ENCODE data around the gene TSPAN9.

The TSPAN9 gene

GRCh38 chr12:3041558-3042164 lies 35.5 kb upstream of the TSPAN9 start:
- peak overlapping the region; percentile 18 to 69 (median 54); a peak in 18 of 22 replicates for H3K27ac ChIP-seq
- H3K9ac ChIP-seq: peak overlapping the region in 9 of 11 experiments; percentile 19 to 61 (median 52); a peak in 15 of 22 replicates
- no peaks in the 10 kb centered on the region for H3K27me3 ChIP-seq
- H3K4me1 ChIP-seq: peaks cover 18 to 97% (median 94%) of the 10 kb centered on the region in 10 experiments
- no peaks in the 10 kb centered on the region for H3K9me3 ChIP-seq (replicated peaks in 1 of 11)
- no peak for TF ChIP-seq Cebpa-rat (IDR thresholded peaks at IDR 0.05)
- peaks cover 0 to 57% (median 48%) of the 10 kb centered on the region in 11 experiments; a peak in 17 of 22 replicates for H4K20me1 ChIP-seq
- H3K36me3 ChIP-seq: peaks cover 9 to 34% (median 24%) of the 10 kb centered on the region in 11 experiments
- peak overlapping the region in 6 of 10 experiments; percentile 4 to 46 (median 42); a peak in 7 of 20 replicates for H3K4me3 ChIP-seq
- peak overlapping the region; percentile 75 to 98 (median 93) for H3K4me2 ChIP-seq

- H3K27me3 ChIP-seq: 0 out of 22 replicates have a peak, but pooled peaks cover 0 to under 1% (median 0%) of the 10 kb centered on the region in 11 experiments
- H3K4me3 ChIP-seq: peak overlapping the region in 7 of 10 experiments; percentile 4 to 46 (median 38); a peak in 9 of 20 replicates
- H3K36me3 ChIP-seq: peaks cover 9 to 29% (median 24%) of the 10 kb centered on the region in 11 experiments
- TF ChIP-seq Cebpa-rat (IDR thresholded peaks at IDR 0.05): no peak
- H4K20me1 ChIP-seq: peaks cover 0 to 50% (median 41%) of the 10 kb centered on the region in 11 experiments; a peak in 17 of 22 replicates
- H3K27ac ChIP-seq: peak overlapping the region; percentile 18 to 69 (median 54); a peak in 18 of 22 replicates
- peak overlapping the region; percentile 75 to 98 (median 93) for H3K4me2 ChIP-seq
- peaks cover 18 to 97% (median 94%) of the 10 kb centered on the region in 10 experiments for H3K4me1 ChIP-seq
- H3K9ac ChIP-seq: peak overlapping the region in 9 of 11 experiments; percentile 19 to 61 (median 52); a peak in 16 of 22 replicates
- no peaks in the 10 kb centered on the region for H3K9me3 ChIP-seq (replicated peaks in 1 of 11)
Observed at GRCh38 chr12:3042394-3042793, 34.8 kb upstream of the TSPAN9 start.

- Histone ChIP-seq H3K9me3 (replicated peaks in 1 of 11) (no peaks in the 10 kb centered on the region), H3K36me3 (peaks cover 9 to 25% (median 21%) of the 10 kb centered on the region in 11 experiments), H3K9ac (peak overlapping the region in 4 of 11 experiments; percentile 14 to 61 (median 54); a peak in 6 of 22 replicates), H3K27ac (peak overlapping the region in 4 of 11 experiments; percentile 2 to 69 (median 34); a peak in 6 of 22 replicates), H3K4me1 (peaks cover 18 to 97% (median 95%) of the 10 kb centered on the region in 10 experiments), H3K4me3 (peak overlapping the region in 1 of 10 experiments; percentile 9; a peak in 3 of 20 replicates), H3K27me3 (0 out of 22 replicates have a peak, but pooled peaks cover 0 to 4% (median 0%) of the 10 kb centered on the region in 11 experiments), H4K20me1 (peaks cover 0 to 45% (median 37%) of the 10 kb centered on the region in 11 experiments; a peak in 17 of 22 replicates), H3K4me2 (peak overlapping the region; percentile 75 to 98 (median 93))
- TF ChIP-seq Cebpa-rat (IDR thresholded peaks at IDR 0.05): no peak
Observed at GRCh38 chr12:3042826-3043225, 34.4 kb upstream of the TSPAN9 start.

- Histone ChIP-seq H3K27me3 (0 out of 22 replicates have a peak, but pooled peaks cover 0 to 10% (median 0%) of the 10 kb centered on the region in 11 experiments), H4K20me1 (peaks cover 0 to 40% (median 31%) of the 10 kb centered on the region in 11 experiments; a peak in 17 of 22 replicates), H3K27ac (no peak overlapping the region), H3K9ac (no peak overlapping the region), H3K4me1 (peaks cover 18 to 97% (median 95%) of the 10 kb centered on the region in 10 experiments), H3K36me3 (peaks cover 6 to 19% (median 15%) of the 10 kb centered on the region in 11 experiments; a peak in 18 of 22 replicates), H3K4me3 (no peak overlapping the region), H3K4me2 (peak overlapping the region in 10 of 11 experiments; percentile 75 to 98 (median 92); a peak in 19 of 22 replicates), H3K9me3 (replicated peaks in 1 of 11) (no peaks in the 10 kb centered on the region)
- TF ChIP-seq Cebpa-rat (IDR thresholded peaks at IDR 0.05): no peak
Observed at GRCh38 chr12:3043406-3043805, 33.8 kb upstream of the TSPAN9 start.

- Histone ChIP-seq H3K27ac (no peak overlapping the region), H3K4me2 (peak overlapping the region in 9 of 11 experiments; percentile 75 to 98 (median 93); a peak in 16 of 22 replicates), H4K20me1 (peaks cover 0 to 32% (median 23%) of the 10 kb centered on the region in 11 experiments; a peak in 14 of 22 replicates), H3K4me1 (peaks cover 18 to 97% (median 95%) of the 10 kb centered on the region in 10 experiments), H3K9ac (no peak overlapping the region), H3K36me3 (peaks cover 0 to 17% (median 12%) of the 10 kb centered on the region in 11 experiments; a peak in 16 of 22 replicates), H3K9me3 (replicated peaks in 1 of 11) (no peaks in the 10 kb centered on the region), H3K27me3 (0 out of 22 replicates have a peak, but pooled peaks cover 0 to 12% (median 0%) of the 10 kb centered on the region in 11 experiments), H3K4me3 (no peak overlapping the region)
- TF ChIP-seq Cebpa-rat (IDR thresholded peaks at IDR 0.05): no peak
Observed at GRCh38 chr12:3044141-3044630, 33.0 kb upstream of the TSPAN9 start.

GRCh38 chr12:3045494-3045893 lies 31.7 kb upstream of the TSPAN9 start:
- TF ChIP-seq Cebpa-rat (IDR thresholded peaks at IDR 0.05): no peak
- H4K20me1 ChIP-seq: peaks cover 0 to 27% (median 14%) of the 10 kb centered on the region in 11 experiments; a peak in 13 of 22 replicates
- no peak overlapping the region for H3K4me3 ChIP-seq
- peaks cover 0 to 8% (median 6%) of the 10 kb centered on the region in 11 experiments; a peak in 16 of 22 replicates for H3K36me3 ChIP-seq
- peaks cover 0 to 16% (median 0%) of the 10 kb centered on the region in 11 experiments; a peak in 1 of 22 replicates for H3K27me3 ChIP-seq
- peaks cover 31 to 97% (median 95%) of the 10 kb centered on the region in 10 experiments for H3K4me1 ChIP-seq
- H3K4me2 ChIP-seq: peak overlapping the region in 8 of 11 experiments; percentile 27 to 95 (median 86); a peak in 16 of 22 replicates
- no peaks in the 10 kb centered on the region for H3K9me3 ChIP-seq (replicated peaks in 1 of 11)
- no peak overlapping the region for H3K27ac ChIP-seq
- no peak overlapping the region for H3K9ac ChIP-seq

- Histone ChIP-seq H3K27ac (no peak overlapping the region), H4K20me1 (peaks cover 0 to 22% (median 11%) of the 10 kb centered on the region in 11 experiments; a peak in 13 of 22 replicates), H3K4me3 (no peak overlapping the region), H3K9me3 (replicated peaks in 1 of 11) (no peaks in the 10 kb centered on the region), H3K27me3 (peaks cover 0 to 16% (median 0%) of the 10 kb centered on the region in 11 experiments; a peak in 1 of 22 replicates), H3K36me3 (peaks cover 0 to 3% (median under 1%) of the 10 kb centered on the region in 11 experiments; a peak in 9 of 22 replicates), H3K4me1 (peaks cover 35 to 97% (median 95%) of the 10 kb centered on the region in 10 experiments), H3K9ac (no peak overlapping the region), H3K4me2 (peak overlapping the region in 8 of 11 experiments; percentile 2 to 95 (median 86); a peak in 11 of 22 replicates)
- TF ChIP-seq Cebpa-rat (IDR thresholded peaks at IDR 0.05): no peak
Observed at GRCh38 chr12:3045989-3046388, 31.2 kb upstream of the TSPAN9 start.

- H3K36me3 ChIP-seq: no peaks in the 10 kb centered on the region
- H3K27me3 ChIP-seq: peaks cover 0 to 16% (median 0%) of the 10 kb centered on the region in 11 experiments; a peak in 1 of 22 replicates
- H3K9ac ChIP-seq: no peak overlapping the region
- H3K4me3 ChIP-seq: no peak overlapping the region
- peaks cover 35 to 99% (median 96%) of the 10 kb centered on the region in 10 experiments for H3K4me1 ChIP-seq
- peak overlapping the region in 8 of 11 experiments; percentile 2 to 80 (median 62); a peak in 11 of 22 replicates for H3K4me2 ChIP-seq
- peaks cover 0 to 18% (median 7%) of the 10 kb centered on the region in 11 experiments; a peak in 12 of 22 replicates for H4K20me1 ChIP-seq
- H3K27ac ChIP-seq: no peak overlapping the region
- no peak for TF ChIP-seq Cebpa-rat (IDR thresholded peaks at IDR 0.05)
- H3K9me3 ChIP-seq (replicated peaks in 1 of 11): no peaks in the 10 kb centered on the region
Observed at GRCh38 chr12:3046441-3047200, 30.6 kb upstream of the TSPAN9 start.
